C4-2B (cell line): ENCODE measurements around the gene LIPC.

ENCODE experiments used
- H3K27ac ChIP-seq: fragments of 450-650 bp; 2 replicates; pipeline ENCODE4 v1.5.1; 2017
- CTCF ChIP-seq: fragments of 450-650 bp; conservative IDR thresholded peaks from 2 replicates; pipeline ENCODE4 v1.5.1; 2017; ENCODE audit warnings: mild to moderate bottlenecking
- ZFX ChIP-seq: fragments of 450-650 bp; IDR thresholded peaks from 2 replicates; pipeline ENCODE4 v1.6.1; 2017

The LIPC gene

GRCh38 chr15:58538225-58538727 is 106.5 kb downstream of the LIPC start:
- no peak overlapping the region for H3K27ac ChIP-seq
- TF ChIP-seq ZFX (no peak), CTCF (no peak)

GRCh38 chr15:58538901-58539300 is 107.1 kb downstream of the LIPC start:
- TF ChIP-seq ZFX (no peak), CTCF (no peak)
- no peak overlapping the region for H3K27ac ChIP-seq

- no peak for TF ChIP-seq CTCF
- no peak for TF ChIP-seq ZFX
- H3K27ac ChIP-seq: no peak overlapping the region
Measured at GRCh38 chr15:58539548-58539947, 107.8 kb downstream of the LIPC start.

- H3K27ac ChIP-seq: no peak overlapping the region
- no peak for TF ChIP-seq CTCF
- no peak for TF ChIP-seq ZFX
Measured at GRCh38 chr15:58541410-58542087, 109.8 kb downstream of the LIPC start.

GRCh38 chr15:58543664-58544335 is 112.0 kb downstream of the LIPC start:
- TF ChIP-seq CTCF (no peak), ZFX (no peak)
- H3K27ac ChIP-seq: no peak overlapping the region

- no peak overlapping the region for H3K27ac ChIP-seq
- TF ChIP-seq ZFX: no peak
- no peak for TF ChIP-seq CTCF
Measured at GRCh38 chr15:58544756-58545155, 113.0 kb downstream of the LIPC start.

- no peak overlapping the region for H3K27ac ChIP-seq
- TF ChIP-seq CTCF (no peak), ZFX (no peak)
Measured at GRCh38 chr15:58545307-58546065, 113.7 kb downstream of the LIPC start.
